GM19372 (cell line): Measurements from ENCODE around the gene IL9R.
"Not testable (repeated sequence)": the region's sequence is repeated elsewhere in the genome, so short reads cannot be mapped to it uniquely, and the experiment has no call there.

Experiments
- ATAC-seq: cut with Tn5 transposase; IDR thresholded peaks from one replicate; pipeline ENCODE4 v1.9.1; 2021; ENCODE audit warnings: mild to moderate bottlenecking, low read depth, moderate library complexity; ENCODE audit not compliant: unreplicated experiment

IL9R gene

DNA sequence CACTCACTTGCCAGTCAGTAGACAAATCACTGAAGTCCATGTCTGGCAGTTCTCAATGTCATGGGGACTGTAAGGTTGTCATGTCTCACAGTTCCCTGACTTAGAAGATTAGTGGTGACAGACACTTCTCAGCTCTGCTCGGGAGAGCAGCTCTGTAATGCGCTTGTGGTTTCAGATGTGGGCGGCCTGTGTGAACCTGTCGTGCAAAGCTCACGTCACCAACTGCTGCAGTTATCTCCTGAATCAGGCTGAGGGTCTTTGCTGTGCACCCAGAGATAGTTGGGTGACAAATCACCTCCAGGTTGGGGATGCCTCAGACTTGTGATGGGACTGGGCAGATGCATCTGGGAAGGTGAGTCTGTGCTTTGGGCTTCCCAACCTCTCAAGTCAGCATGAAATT is at the start of gene IL9R:
Gene IL9R, plus strand, starts transcription at position 261 of the 400 bp plus-strand sequence. Its CDS starts 64 bp downstream, at position 325.
- ATAC-seq, result peak; percentile 88

DNA sequence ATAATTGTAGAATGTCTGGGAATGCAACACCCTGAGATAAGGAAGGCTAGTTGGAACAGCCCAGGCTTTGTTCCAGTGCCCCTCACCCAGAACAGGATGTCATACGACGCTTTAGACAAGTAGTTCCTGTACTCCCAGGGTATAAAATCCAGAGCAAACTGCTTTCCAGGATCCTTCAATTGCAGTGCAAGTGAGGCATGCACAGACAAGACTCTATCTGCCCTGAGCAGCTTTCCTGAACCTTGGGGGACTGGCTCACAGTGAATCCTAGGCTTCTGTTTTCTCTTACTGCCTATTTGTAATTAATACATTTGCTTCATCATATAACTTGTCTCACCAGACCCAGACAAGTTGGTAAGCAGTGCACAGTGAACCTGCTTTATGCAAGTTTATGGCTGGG is 48.4 kb upstream of the IL9R start:
- no peak for ATAC-seq

GRCh38 chrX:155951237-155951789 is 46.2 kb upstream of the IL9R start:
- no peak for ATAC-seq

- no peak for ATAC-seq
Observed at GRCh38 chrX:155953055-155953454, 44.4 kb upstream of the IL9R start.

DNA sequence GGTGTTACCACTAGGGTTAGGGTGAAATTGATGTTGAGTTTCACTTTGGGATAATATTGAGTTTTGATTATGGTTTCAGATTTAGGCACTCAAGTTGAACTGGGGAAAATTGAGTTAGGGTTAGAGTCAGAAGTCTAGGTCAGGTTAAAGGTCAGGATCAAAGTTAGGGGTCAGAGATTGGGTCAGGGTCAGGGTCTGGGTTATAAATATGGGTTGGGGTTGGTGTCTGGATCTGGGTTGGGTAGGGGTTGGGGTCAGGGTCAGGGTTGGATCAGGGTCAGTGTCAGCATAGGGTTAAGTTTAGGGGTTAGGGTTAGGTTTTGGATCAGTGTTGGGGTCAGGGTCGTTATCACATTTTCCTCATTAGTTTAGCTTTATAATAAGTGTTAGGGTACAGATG is 42.7 kb upstream of the IL9R start:
- ATAC-seq, result no peak

DNA sequence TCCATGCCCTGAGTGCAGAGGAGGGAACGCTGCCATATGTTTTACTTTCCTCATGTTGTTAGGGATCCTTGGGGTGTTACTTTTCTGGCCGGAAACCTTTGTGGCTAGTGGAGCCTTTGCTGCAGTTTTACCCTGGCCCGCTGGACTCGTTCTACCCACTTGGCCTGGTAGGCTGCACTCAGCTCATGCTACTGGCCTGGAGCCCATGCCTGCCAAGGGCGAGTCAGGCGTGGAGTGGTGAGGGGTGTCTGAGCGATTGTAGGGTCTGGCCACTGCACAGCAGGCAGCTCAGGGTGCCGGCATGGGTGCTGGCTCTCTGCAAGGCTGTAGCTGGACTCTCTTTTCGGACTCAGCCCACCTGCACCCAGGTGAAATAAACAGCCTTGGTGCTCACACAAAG is 41.4 kb upstream of the IL9R start:
- ATAC-seq, result no peak

DNA sequence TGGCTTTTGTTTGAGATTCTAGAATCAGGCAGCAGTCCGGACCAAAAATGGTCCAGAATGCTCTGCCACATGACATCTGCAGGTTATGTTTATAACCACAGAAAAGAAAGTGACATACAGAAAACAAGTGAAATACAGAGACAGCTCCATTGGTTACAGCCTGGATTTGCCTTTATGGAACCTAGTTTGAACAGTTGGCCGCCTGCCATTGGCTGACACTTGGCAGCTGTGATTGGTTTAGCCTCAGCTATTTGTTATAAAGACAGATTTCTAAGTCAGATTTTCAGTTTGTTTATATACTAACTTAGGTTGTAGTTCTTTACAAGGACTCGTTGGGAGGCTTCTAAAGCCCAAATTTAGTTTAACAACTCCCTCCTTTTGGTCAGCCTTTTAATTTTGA is 40.8 kb upstream of the IL9R start:
- ATAC-seq, result no peak

DNA sequence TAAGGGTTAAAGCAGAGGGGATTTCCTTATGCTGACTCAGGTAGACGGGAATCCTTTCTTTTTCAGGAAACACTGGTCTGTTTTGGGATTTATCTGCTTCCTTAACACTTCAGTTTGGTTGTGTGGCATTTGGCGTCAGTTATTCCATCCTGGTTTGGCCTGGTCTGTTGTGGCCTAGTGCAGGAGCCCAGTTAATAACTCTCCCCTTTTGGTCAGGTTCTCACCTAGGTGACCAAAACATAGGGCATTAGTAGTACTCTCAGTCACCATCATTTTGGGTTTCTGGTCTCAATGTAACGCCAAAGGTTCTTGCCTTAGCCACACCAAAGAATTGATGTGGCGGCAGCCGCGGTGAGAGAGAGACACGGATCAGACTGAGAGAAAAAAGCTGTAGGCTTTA is 39.7 kb upstream of the IL9R start:
- no peak for ATAC-seq

DNA sequence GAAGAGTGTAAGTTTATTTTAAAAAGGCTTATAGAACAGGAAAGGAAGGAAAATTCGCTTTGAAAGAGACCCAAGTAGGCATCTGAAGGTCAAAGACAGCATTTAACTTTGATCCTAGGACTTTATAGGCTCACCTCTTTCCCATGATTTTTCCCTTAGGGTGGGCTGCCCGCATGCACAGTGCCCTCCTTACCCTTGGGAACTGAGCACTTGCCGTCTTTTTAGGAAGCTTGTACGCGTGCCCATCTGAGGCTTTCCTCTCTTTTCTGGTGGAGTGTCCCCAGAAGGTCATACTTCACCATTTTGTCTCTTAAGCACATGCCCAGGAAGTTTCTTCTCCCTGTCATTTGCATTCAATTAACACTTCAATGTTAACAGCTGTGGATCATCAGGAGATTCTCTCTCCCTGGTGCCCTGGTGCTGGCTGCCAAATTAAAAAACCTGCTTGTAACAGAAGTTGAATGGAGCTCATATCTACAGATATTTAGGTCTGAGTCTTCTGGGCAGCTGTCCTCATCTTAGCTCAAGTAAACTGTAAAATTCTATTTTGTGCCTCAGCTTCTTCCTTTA is 38.4 kb upstream of the IL9R start:
- no peak for ATAC-seq

- ATAC-seq, result no peak
Observed at GRCh38 chrX:155962906-155963305, 34.6 kb upstream of the IL9R start.

DNA sequence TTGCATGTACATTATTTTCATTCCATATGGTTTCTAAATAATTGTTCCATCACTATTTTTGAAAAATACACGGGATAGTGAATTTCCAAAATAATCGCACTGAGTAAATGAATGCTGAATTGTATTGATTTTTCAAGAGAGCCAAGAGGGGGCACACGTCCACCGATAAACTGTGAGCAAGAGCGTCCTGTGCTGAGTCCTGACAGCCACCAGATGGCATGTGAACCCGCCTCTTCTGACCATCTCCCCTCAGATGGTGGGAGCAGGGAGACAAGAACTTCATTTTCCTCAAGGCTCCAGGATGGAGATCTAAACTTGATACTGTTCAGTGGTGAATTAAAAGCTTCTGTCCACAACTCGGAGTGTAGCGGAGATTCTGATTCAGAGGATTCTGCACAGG is 30.6 kb upstream of the IL9R start:
- peak; percentile 78 for ATAC-seq

DNA sequence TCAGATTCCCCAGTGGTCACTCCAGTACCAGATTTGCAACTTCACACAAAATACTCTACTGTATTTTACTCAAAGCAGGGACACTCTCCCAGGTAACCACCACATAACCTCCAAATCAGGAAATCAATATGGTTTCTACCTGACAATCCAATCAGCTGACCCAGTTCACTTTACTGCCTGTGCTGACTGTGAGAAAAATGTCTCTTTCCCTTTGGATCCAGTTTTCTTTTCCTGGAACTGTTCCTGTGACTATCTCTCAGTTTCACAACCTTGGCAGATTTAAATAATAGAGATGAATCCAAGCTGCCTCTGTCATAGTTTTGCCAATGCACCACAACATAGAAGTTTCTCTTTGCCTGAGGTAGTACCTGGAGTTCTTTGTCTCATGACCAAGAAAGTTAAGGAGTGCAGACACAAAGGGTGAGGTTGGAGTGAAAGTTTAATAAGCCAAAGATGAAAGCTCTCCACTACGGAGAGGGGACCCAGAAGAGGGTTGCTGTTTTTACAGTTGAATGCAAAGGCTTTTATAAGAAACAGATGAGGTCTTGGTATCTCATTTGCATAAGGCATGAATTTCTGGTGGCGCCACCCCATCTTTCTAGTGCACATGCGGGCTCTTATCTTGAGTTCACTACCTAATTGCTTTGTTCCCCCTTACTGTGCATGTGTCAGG is 29.7 kb upstream of the IL9R start:
- no peak for ATAC-seq

GRCh38 chrX:155968326-155968661 is 29.2 kb upstream of the IL9R start:
- no peak for ATAC-seq

DNA sequence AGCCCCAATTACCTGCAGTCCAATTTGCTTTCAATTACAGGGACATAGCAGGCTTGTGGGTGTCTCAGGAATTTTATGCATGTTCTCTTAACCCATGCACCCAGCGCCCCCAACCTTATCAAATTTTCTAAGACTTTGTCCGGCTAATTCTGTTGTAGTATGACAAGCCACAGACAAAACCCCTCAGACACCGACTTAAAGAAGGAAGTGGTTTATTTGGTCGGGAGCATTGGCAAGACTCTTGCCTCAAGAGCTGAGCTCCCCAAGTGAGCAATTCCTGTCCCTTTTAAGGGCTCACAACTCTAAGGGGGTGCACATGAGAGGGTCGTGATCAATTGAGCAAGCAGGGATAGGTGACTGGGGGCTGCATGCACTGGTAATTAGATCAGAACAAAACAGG is 28.7 kb upstream of the IL9R start:
- ATAC-seq, result no peak

GRCh38 chrX:155971658-155972057 is 25.8 kb upstream of the IL9R start:
- not testable (repeated sequence) for ATAC-seq

- not testable (repeated sequence) for ATAC-seq
Observed at GRCh38 chrX:155972241-155972640, 25.3 kb upstream of the IL9R start.

DNA sequence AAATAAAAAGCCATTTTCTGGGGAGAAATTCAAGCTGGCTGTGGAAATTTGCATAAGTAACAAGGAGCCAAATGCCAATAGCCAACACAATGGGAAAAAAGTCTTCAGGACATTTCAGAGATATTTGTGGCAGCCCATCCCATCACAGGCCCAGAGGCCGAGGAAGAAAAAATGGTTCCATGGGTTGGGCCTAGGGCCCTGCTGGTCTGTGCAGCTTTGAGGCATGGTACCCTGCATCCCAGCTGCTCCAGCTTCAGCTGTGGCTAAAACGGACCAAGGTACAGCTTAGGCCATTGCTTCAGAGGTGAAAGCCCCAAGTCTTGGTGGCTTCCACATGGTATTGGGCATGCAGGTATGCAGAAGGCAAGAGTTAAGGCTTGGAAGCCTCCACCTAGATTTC is 14.2 kb upstream of the IL9R start:
- ATAC-seq, result no peak

- no peak for ATAC-seq
Observed at GRCh38 chrX:155985208-155985607, 12.3 kb upstream of the IL9R start.

GRCh38 chrX:155986995-155987394 is 10.5 kb upstream of the IL9R start:
- not testable (repeated sequence) for ATAC-seq

GRCh38 chrX:155988859-155989258 is 8.6 kb upstream of the IL9R start:
- no peak for ATAC-seq

DNA sequence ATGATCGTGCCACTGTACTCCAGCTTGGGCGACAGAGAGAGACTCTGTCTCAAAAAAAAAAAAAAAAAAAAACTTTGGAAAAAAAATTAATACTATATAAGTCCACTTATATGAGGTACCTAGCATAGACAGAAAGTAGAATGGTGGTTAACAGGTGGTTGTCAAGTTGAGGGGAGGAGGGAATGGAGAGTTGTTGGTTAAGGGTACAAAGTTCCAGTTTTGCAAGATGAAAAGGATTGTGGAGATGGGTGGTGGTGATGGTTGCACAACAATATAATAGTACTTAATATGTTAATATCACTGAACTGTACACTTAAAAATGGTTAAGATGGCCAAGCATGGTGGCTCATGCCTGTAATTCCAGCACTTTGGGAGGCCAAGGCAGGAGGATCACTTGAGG is 4.1 kb upstream of the IL9R start:
- no peak for ATAC-seq

DNA sequence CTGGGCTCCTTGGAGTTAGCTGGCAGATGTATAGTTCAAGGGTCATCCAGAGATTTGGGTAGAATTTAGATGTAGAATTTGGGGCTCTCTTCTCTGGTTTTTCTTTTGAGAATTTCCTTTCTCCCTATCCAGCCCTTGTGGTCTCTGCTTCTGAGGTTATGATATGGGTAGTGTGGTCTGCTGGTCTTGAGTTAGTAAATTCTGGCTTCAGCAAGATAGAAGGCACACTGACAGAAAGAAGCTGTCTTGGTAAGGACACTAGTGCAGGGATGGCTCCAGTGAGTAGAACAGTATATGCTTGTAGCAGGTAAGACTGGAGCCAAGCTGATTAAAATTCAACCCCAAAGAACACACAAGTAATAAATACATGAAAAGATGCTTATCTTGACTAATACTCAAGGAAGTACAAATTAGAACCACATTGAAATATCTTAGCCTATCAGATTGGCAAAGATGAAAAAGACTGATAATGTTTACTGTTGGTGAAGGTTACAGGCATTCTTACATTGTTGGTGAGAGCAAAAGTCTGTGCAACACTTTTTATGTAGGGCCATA is 2.1 kb upstream of the IL9R start:
- no peak for ATAC-seq
